Lower lobe of right lung (tissue), 2 donors: ENCODE measurements around the gene HS6ST3. TPM values are rescaled to one million over a fixed set of nuclear protein-coding genes. Genes with fewer than 3 reads are reported as not detected.

Experiments
- ATAC-seq, 2 donors: fragments of 200-7000 bp; cut with Tn5 transposase; one replicate each; pipeline ENCODE4 v1.9.1; 2020 to 2022; ENCODE audit warnings: mild to moderate bottlenecking in 2 of 2, moderate library complexity in 2 of 2
- DNase-seq: peaks from one replicate; pipeline ENCODE4 v3.0.0-alpha.2; 2020
- H3K27ac ChIP-seq: fragments of 200-600 bp; one replicate; pipeline ENCODE4 v1.8.0; 2022
- H3K27me3 ChIP-seq: fragments of 200-600 bp; one replicate; pipeline ENCODE4 v1.8.0; 2022; ENCODE audit warnings: low read depth
- H3K36me3 ChIP-seq: fragments of 200-600 bp; one replicate; pipeline ENCODE4 v1.8.0; 2022; ENCODE audit warnings: mild to moderate bottlenecking
- H3K4me1 ChIP-seq: fragments of 200-600 bp; one replicate; pipeline ENCODE4 v1.8.0; 2022
- H3K4me3 ChIP-seq: fragments of 200-600 bp; one replicate; pipeline ENCODE4 v1.8.0; 2022; ENCODE audit warnings: mild to moderate bottlenecking
- H3K9me3 ChIP-seq: fragments of 200-600 bp; one replicate; pipeline ENCODE4 v1.8.0; 2022
- intact Hi-C: fragments of 100-400 bp; cut with DNase I; formaldehyde crosslinking; loops from one replicate; pipeline ENCODE4 v1.11.0; 2022
- total RNA-seq: library from RNA; stranded (reverse); fragmentation: NEBNext Ultra II Directional; extraction: Animal tissue kit (Norgen Biotek cat#: 25700); gene quantifications from one replicate; pipeline ENCODE4 v1.2.1, GENCODE V29; 2021
- TF ChIP-seq, protein P1 (sequence below): fragments of 200-600 bp; IDR thresholded peaks from one replicate; pipeline ENCODE4 v1.8.0; 2022; ENCODE audit warnings: antibody characterized with exemption, mild to moderate bottlenecking
- donor health status: DM: no; HTN: yes; CAD: no; lungs with severe emphysema.

HS6ST3 gene
- total RNA-seq, 1 donor from 2014 or later = 0.06 TPM

DNA sequence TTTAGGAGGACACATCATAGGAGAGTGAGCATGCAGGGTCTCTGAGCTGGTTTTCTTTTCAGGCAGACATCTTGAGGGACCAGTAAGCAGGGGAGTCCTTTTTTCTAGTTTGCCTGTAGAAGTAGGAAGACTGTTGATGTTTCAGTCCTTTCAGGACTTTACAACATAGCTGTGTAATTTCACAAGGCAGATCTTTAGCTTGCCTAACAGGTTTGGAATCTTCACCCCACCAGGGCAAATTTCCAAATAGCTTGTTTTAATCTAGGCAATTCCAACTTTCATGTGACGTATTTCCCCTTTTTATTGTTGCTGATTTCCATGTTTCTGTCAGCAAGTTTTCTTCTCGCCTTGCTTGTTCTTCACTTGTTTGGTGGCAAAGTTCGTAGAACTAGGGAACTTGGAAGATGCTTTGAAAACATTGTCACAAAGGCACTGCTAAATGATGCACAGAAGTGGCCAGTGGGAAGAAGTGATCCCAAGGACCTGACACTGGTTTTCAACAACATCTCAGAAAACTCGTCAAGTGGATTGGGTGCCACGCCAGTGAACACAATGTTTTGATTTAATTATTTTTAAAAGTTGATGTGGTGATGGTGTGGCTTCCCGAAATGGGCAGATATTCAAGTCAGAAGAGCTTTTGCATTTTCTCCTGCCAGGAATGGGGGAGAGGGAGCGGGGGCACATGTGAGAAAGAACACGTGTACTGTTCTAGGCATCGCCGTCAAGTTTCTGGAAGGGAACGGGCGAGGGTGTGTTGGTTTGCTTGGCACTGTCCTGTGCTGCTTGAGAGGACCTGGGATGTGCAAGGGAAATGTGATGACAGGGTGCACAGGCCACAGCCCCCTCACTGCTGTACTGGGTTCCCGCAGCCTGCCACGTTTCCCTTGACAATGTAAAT is 485.8 kb downstream of the HS6ST3 start:
- H3K36me3 ChIP-seq = no peaks in the 10 kb centered on the region
- intact Hi-C loops = no loop called here
- DNase-seq = no peak
- TF ChIP-seq, protein P1, sequence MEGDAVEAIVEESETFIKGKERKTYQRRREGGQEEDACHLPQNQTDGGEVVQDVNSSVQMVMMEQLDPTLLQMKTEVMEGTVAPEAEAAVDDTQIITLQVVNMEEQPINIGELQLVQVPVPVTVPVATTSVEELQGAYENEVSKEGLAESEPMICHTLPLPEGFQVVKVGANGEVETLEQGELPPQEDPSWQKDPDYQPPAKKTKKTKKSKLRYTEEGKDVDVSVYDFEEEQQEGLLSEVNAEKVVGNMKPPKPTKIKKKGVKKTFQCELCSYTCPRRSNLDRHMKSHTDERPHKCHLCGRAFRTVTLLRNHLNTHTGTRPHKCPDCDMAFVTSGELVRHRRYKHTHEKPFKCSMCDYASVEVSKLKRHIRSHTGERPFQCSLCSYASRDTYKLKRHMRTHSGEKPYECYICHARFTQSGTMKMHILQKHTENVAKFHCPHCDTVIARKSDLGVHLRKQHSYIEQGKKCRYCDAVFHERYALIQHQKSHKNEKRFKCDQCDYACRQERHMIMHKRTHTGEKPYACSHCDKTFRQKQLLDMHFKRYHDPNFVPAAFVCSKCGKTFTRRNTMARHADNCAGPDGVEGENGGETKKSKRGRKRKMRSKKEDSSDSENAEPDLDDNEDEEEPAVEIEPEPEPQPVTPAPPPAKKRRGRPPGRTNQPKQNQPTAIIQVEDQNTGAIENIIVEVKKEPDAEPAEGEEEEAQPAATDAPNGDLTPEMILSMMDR = no peak
- no peak for ATAC-seq
- H3K4me3 ChIP-seq = no peak overlapping the region
- no peak overlapping the region for H3K27ac ChIP-seq
- H3K9me3 ChIP-seq = no peaks in the 10 kb centered on the region
- no peaks in the 10 kb centered on the region for H3K27me3 ChIP-seq
- H3K4me1 ChIP-seq = no peaks in the 10 kb centered on the region

DNA sequence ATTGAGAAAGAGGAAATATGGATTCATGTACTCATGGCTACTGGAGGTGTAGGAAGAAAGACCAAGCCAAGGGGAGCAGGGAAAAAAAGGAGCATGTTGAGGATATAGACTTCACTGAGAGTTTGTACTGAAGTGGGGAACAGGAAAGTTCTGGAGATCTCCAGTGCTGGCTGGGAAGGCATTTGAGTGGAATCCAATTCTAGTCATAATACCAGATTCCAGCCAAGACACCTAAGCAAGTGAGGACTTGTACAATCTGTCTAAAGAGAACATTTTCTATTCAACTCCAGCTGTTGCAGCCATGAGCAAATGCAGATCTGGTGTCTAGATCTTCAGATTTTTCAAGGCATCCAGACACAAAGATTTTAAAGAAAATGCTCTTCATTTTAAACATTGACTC is 491.8 kb downstream of the HS6ST3 start:
- Histone ChIP-seq H3K27ac (no peak overlapping the region), H3K9me3 (no peaks in the 10 kb centered on the region), H3K4me3 (no peak overlapping the region), H3K4me1 (no peaks in the 10 kb centered on the region), H3K36me3 (no peaks in the 10 kb centered on the region), H3K27me3 (no peaks in the 10 kb centered on the region)
- intact Hi-C loops = no loop called here
- ATAC-seq (no peak), DNase-seq (no peak)
- TF ChIP-seq, protein P1 = no peak

DNA sequence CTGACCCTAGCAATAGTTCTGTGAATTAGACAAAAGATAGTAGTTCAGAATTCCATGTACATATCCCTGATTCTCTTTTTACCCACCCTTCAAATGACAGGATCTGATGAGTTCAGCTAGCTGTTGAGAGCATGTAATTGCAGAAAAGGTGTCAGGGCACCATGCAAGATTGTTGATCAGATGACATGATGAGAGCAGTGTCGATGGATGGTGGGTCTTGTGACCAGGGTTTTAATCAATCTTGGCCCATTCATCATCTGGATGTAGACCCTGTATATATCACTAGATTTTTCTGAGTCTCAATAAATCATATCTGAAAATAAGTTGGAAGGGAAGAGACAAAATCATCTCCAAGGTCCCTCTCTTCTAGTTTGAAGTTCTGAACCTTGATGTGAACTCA is 525.3 kb downstream of the HS6ST3 start:
- intact Hi-C loops = no loop called here
- H3K36me3 ChIP-seq = no peaks in the 10 kb centered on the region
- H3K4me3 ChIP-seq = no peak overlapping the region
- no peak overlapping the region for H3K27ac ChIP-seq
- TF ChIP-seq, protein P1 = no peak
- H3K9me3 ChIP-seq = no peaks in the 10 kb centered on the region
- ATAC-seq (no peak), DNase-seq (no peak)
- H3K4me1 ChIP-seq = no peaks in the 10 kb centered on the region
- H3K27me3 ChIP-seq = no peaks in the 10 kb centered on the region

DNA sequence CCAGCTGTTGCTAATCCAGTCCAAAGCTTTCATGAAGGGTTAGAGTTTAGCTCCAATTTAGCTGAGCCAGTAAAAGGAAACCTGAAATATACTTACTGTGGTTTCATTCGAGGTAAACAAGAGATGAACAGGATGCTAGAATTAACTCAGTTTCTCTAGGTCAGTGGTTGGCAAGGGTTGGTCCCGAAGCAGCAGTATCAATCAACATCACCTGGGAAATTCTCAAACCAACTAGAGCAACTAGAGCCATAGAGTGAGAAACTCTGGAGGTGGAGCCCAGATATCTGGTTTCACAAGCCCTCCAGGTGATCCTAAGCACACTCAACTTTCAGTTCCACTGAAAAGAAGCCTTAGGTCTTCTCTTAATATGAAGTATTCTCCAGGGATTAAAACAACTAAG is 527.6 kb downstream of the HS6ST3 start:
- no peak for ATAC-seq
- intact Hi-C loops = no loop called here

DNA sequence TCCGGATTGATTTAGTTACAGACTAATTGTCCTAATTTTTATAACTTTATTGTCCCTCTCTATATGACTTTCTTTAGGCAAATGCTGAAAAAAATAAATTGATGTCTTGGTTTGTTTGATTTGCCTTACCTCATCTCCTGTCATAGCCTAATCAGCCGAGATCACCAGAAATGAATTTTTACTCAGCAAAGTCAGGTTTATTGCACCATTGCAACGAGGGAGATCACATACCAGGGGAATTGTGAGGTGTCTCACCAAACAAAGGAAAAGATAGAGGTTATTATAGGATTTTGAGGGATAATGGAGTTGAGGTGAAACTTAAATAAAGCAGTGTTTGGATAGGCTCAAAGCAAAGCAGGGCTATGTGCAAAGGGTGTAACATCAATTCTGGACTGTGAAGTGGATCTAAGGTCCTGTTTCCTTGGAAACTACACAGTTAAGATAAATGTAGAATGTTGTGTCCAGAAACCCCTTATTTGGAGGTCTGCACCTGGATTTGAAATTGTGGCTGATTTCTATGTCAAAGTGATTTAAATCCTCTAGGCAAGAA is 531.8 kb downstream of the HS6ST3 start:
- no peak overlapping the region for H3K27ac ChIP-seq
- DNase-seq (no peak), ATAC-seq (no peak)
- H3K9me3 ChIP-seq = no peaks in the 10 kb centered on the region
- TF ChIP-seq, protein P1 = no peak
- H3K36me3 ChIP-seq = no peaks in the 10 kb centered on the region
- intact Hi-C loops = no loop called here
- no peaks in the 10 kb centered on the region for H3K27me3 ChIP-seq
- no peak overlapping the region for H3K4me3 ChIP-seq
- H3K4me1 ChIP-seq = no peaks in the 10 kb centered on the region

More for the DNA sequence above, 527.6 kb downstream of the HS6ST3 start:
- TF ChIP-seq, protein P1 = no peak
- Histone ChIP-seq H3K4me1 (no peaks in the 10 kb centered on the region), H3K9me3 (no peaks in the 10 kb centered on the region), H3K27me3 (no peaks in the 10 kb centered on the region), H3K27ac (no peak overlapping the region), H3K36me3 (no peaks in the 10 kb centered on the region), H3K4me3 (no peak overlapping the region)
- no peak for DNase-seq
